Raji (cell line): ENCODE data around the gene HSF2BP.

Source experiments
- POLR2A ChIP-seq: IDR thresholded peaks from 2 replicates; pipeline ENCODE4 v1.6.1; 2011; ENCODE audit warnings: low read depth, low read length, control low read depth; ENCODE audit not compliant: insufficient read depth

Gene HSF2BP

DNA sequence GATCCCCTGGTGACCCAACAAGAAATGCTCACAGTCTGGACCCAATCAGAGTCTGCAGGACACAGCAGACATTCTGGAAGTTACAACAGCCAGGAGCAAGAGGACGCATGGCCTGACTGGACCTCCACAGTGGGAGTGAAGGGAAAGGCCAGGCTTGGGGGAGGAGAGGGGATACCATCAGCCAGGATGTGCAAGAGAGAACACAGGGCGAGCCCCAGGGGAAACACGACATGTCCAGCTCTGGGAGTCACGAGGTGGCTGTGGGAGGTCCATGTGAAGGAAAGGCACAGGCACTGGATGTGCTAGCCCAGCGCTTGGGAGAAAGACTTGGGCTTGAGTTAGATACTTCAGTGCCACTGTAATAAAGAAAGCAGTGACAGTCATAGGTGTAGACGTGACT is 87.3 kb downstream of the HSF2BP start:
- TF ChIP-seq POLR2A, result no peak
